HEK293 (cell line): ENCODE measurements around the gene DOK3.
A peak's percentile ranks its signal among the peaks of the same experiment; 100 is the strongest.

Experiments
- AEBP2 ChIP-seq: fragments of 450-650 bp; formaldehyde crosslinking; IDR thresholded peaks from 2 replicates; pipeline ENCODE4 v1.5.1; 2016; ENCODE audit warnings: missing biosample characterization, missing genetic modification characterization, borderline replicate concordance
- HOXD13 ChIP-seq: sonication (generic); formaldehyde crosslinking; IDR thresholded peaks from 2 replicates; pipeline ENCODE4 v1.8.0; 2022; ENCODE audit warnings: missing genetic modification reagents, borderline replicate concordance
- INSM2 ChIP-seq: fragments of 450-650 bp; formaldehyde crosslinking; IDR thresholded peaks from 2 replicates; pipeline ENCODE4 v1.5.1; 2016; ENCODE audit warnings: missing biosample characterization, missing genetic modification characterization
- KLF7 ChIP-seq: fragments of 450-650 bp; formaldehyde crosslinking; IDR thresholded peaks from 2 replicates; pipeline ENCODE4 v1.5.1; 2016; ENCODE audit warnings: missing biosample characterization, missing genetic modification characterization, borderline replicate concordance
- MEIS1 ChIP-seq: sonication (generic); formaldehyde crosslinking; IDR thresholded peaks from 2 replicates; pipeline ENCODE4 v1.8.1; 2022; ENCODE audit warnings: missing genetic modification reagents, mild to moderate bottlenecking, borderline replicate concordance
- OVOL3 ChIP-seq: fragments of 450-650 bp; formaldehyde crosslinking; IDR thresholded peaks from 2 replicates; pipeline ENCODE4 v1.5.1; 2016; ENCODE audit warnings: missing biosample characterization, missing genetic modification characterization
- SETDB1 ChIP-seq: IDR thresholded peaks from one replicate; pipeline ENCODE4 v1.6.1; 2017; ENCODE audit warnings: mild to moderate bottlenecking, low read length, moderate library complexity, mixed read lengths; ENCODE audit not compliant: insufficient read length
- YY2 ChIP-seq: fragments of 450-650 bp; formaldehyde crosslinking; IDR thresholded peaks from 2 replicates; pipeline ENCODE4 v1.5.1; 2016; ENCODE audit warnings: missing biosample characterization, missing genetic modification characterization
- ZBTB21 ChIP-seq: fragments of 450-650 bp; formaldehyde crosslinking; IDR thresholded peaks from 2 replicates; pipeline ENCODE4 v1.5.1; 2017; ENCODE audit warnings: missing biosample characterization, missing genetic modification characterization
- ZBTB7A ChIP-seq: fragments of 450-650 bp; formaldehyde crosslinking; IDR thresholded peaks from 2 replicates; pipeline ENCODE4 v1.5.1; 2016; ENCODE audit warnings: low read depth, missing biosample characterization, missing genetic modification characterization
- ZNF16 ChIP-seq: fragments of 450-650 bp; formaldehyde crosslinking; IDR thresholded peaks from 2 replicates; pipeline ENCODE4 v1.5.1; 2016; ENCODE audit warnings: low read depth, missing biosample characterization, missing genetic modification characterization
- ZNF184 ChIP-seq: fragments of 450-650 bp; IDR thresholded peaks from 2 replicates; pipeline ENCODE4 v1.5.1; 2018; ENCODE audit warnings: missing biosample characterization, mild to moderate bottlenecking, missing genetic modification characterization
- ZNF2 ChIP-seq: fragments of 450-650 bp; formaldehyde crosslinking; IDR thresholded peaks from 2 replicates; pipeline ENCODE4 v1.5.1; 2016; ENCODE audit warnings: missing biosample characterization, missing genetic modification characterization
- ZNF202 ChIP-seq: fragments of 450-650 bp; formaldehyde crosslinking; IDR thresholded peaks from 2 replicates; pipeline ENCODE4 v1.5.1; 2016; ENCODE audit warnings: missing biosample characterization, missing genetic modification characterization, borderline replicate concordance
- ZNF211 ChIP-seq: fragments of 450-650 bp; formaldehyde crosslinking; IDR thresholded peaks from 2 replicates; pipeline ENCODE4 v1.5.1; 2016; ENCODE audit warnings: low read depth, missing biosample characterization, missing genetic modification characterization
- ZNF214 ChIP-seq: fragments of 450-650 bp; formaldehyde crosslinking; IDR thresholded peaks from 2 replicates; pipeline ENCODE4 v1.5.1; 2017; ENCODE audit warnings: missing biosample characterization, mild to moderate bottlenecking, missing genetic modification characterization, borderline replicate concordance
- ZNF248 ChIP-seq: fragments of 450-650 bp; formaldehyde crosslinking; IDR thresholded peaks from 2 replicates; pipeline ENCODE4 v1.5.1; 2017; ENCODE audit warnings: missing biosample characterization, missing genetic modification characterization
- ZNF280C ChIP-seq: fragments of 450-650 bp; formaldehyde crosslinking; IDR thresholded peaks from 2 replicates; pipeline ENCODE4 v1.5.1; 2016; ENCODE audit warnings: missing biosample characterization, missing genetic modification characterization
- ZNF311 ChIP-seq: fragments of 450-650 bp; formaldehyde crosslinking; IDR thresholded peaks from 2 replicates; pipeline ENCODE4 v1.5.1; 2017; ENCODE audit warnings: missing biosample characterization, missing genetic modification characterization, borderline replicate concordance
- ZNF501 ChIP-seq: fragments of 450-650 bp; formaldehyde crosslinking; IDR thresholded peaks from 2 replicates; pipeline ENCODE4 v1.5.1; 2016; ENCODE audit warnings: missing biosample characterization, missing genetic modification characterization
- ZNF513 ChIP-seq: fragments of 450-650 bp; IDR thresholded peaks from 2 replicates; pipeline ENCODE4 v1.5.1; 2018; ENCODE audit warnings: missing biosample characterization, missing genetic modification characterization
- ZNF530 ChIP-seq: fragments of 450-650 bp; formaldehyde crosslinking; IDR thresholded peaks from 2 replicates; pipeline ENCODE4 v1.5.1; 2016; ENCODE audit warnings: low read depth, missing biosample characterization, missing genetic modification characterization
- ZNF548 ChIP-seq: fragments of 450-650 bp; formaldehyde crosslinking; IDR thresholded peaks from 2 replicates; pipeline ENCODE4 v1.5.1; 2016; ENCODE audit warnings: missing biosample characterization, missing genetic modification characterization
- ZNF549 ChIP-seq: fragments of 450-650 bp; IDR thresholded peaks from 2 replicates; pipeline ENCODE4 v1.5.1; 2018; ENCODE audit warnings: missing biosample characterization, missing genetic modification characterization, mild to moderate bottlenecking, inconsistent platforms, moderate library complexity
- ZNF561 ChIP-seq: fragments of 450-650 bp; IDR thresholded peaks from 2 replicates; pipeline ENCODE4 v1.5.1; 2018; ENCODE audit warnings: missing biosample characterization, missing genetic modification characterization, borderline replicate concordance
- ZNF580 ChIP-seq: fragments of 450-650 bp; formaldehyde crosslinking; IDR thresholded peaks from 2 replicates; pipeline ENCODE4 v1.5.1; 2016; ENCODE audit warnings: missing biosample characterization, missing genetic modification characterization
- ZNF624 ChIP-seq: fragments of 450-650 bp; formaldehyde crosslinking; IDR thresholded peaks from 2 replicates; pipeline ENCODE4 v1.5.1; 2017; ENCODE audit warnings: missing biosample characterization, missing genetic modification characterization
- ZNF658 ChIP-seq: fragments of 450-650 bp; formaldehyde crosslinking; IDR thresholded peaks from 2 replicates; pipeline ENCODE4; 2016; ENCODE audit warnings: missing biosample characterization, missing genetic modification characterization
- ZNF670 ChIP-seq: fragments of 450-650 bp; formaldehyde crosslinking; IDR thresholded peaks from 2 replicates; pipeline ENCODE4 v1.5.1; 2016; ENCODE audit warnings: missing biosample characterization, missing genetic modification characterization, low read depth
- ZNF76 ChIP-seq: fragments of 450-650 bp; formaldehyde crosslinking; IDR thresholded peaks from 2 replicates; pipeline ENCODE4; 2016; ENCODE audit warnings: low read depth, missing biosample characterization, missing genetic modification characterization, borderline replicate concordance
- ZXDB ChIP-seq: fragments of 450-650 bp; formaldehyde crosslinking; IDR thresholded peaks from 2 replicates; pipeline ENCODE4 v1.5.1; 2016; ENCODE audit warnings: missing biosample characterization, missing genetic modification characterization

DOK3 gene

GRCh38 chr5:177516601-177517568, 7.3 kb upstream of the DOK3 start, which contains the start of gene DDX41 (continued):
- TF ChIP-seq ZNF561 (tag by site-specific recombination) = peak; percentile 88; the same call in 1 of the 2 replicates
- TF ChIP-seq ZNF513 (tag by site-specific recombination) = peak; percentile 75
- no peak for TF ChIP-seq AEBP2 (tag by site-specific recombination)
- no peak for TF ChIP-seq ZNF248 (tag by site-specific recombination)
- peak; percentile 90 for TF ChIP-seq INSM2
- TF ChIP-seq SETDB1 = no peak
- peak; percentile 96 for TF ChIP-seq ZNF580 (tag by site-specific recombination)
- TF ChIP-seq ZNF2 (tag by site-specific recombination) = peak; percentile 82
- no peak for TF ChIP-seq ZNF670 (tag by site-specific recombination)
- peak; percentile 97 for TF ChIP-seq ZXDB (tag by site-specific recombination)
- no peak for TF ChIP-seq ZNF624 (tag by site-specific recombination)
- peak; percentile 65; the same call in 1 of the 2 replicates for TF ChIP-seq ZNF184 (tag by site-specific recombination)
- TF ChIP-seq KLF7 (tag by site-specific recombination) = 0 out of 2 replicates have a peak, but pooled peaks have one; percentile 76
- peak; percentile 91 for TF ChIP-seq ZNF501 (tag by site-specific recombination)
- TF ChIP-seq ZNF530 (tag by site-specific recombination) = no peak
- no peak for TF ChIP-seq ZNF311 (tag by site-specific recombination)
- peak; percentile 98 for TF ChIP-seq ZNF76 (tag by site-specific recombination)
- no peak for TF ChIP-seq MEIS1 (CRISPR knock-in tag)
- no peak for TF ChIP-seq ZNF202 (tag by site-specific recombination)
- peak; percentile 96 for TF ChIP-seq YY2
- no peak for TF ChIP-seq HOXD13 (CRISPR knock-in tag)
- no peak for TF ChIP-seq ZNF549 (tag by site-specific recombination)
- no peak for TF ChIP-seq ZNF658 (tag by site-specific recombination)
- no peak for TF ChIP-seq ZNF548 (tag by site-specific recombination)
- 0 out of 2 replicates have a peak, but pooled peaks have one; percentile 38 for TF ChIP-seq ZBTB7A (tag by site-specific recombination)
- TF ChIP-seq ZNF280C (tag by site-specific recombination) = no peak
- TF ChIP-seq OVOL3 = peak; percentile 52; the same call in 1 of the 2 replicates
- TF ChIP-seq ZNF211 (tag by site-specific recombination) = no peak
- TF ChIP-seq ZNF214 (tag by site-specific recombination) = no peak
- TF ChIP-seq ZBTB21 = no peak; the same call in 1 of the 2 replicates
- TF ChIP-seq ZNF16 (tag by site-specific recombination) = no peak; the same call in 1 of the 2 replicates
